Lower leg skin (tissue), 3 donors: ENCODE measurements around the gene PDE6B.
A peak's percentile ranks its signal among the peaks of the same experiment; 100 is the strongest.

Source experiments
- POLR2A ChIP-seq, 2 donors: fragments of 450-650 bp; IDR thresholded peaks; one replicate each; pipeline ENCODE4 v1.6.1; 2016 to 2017; ENCODE audit warnings: antibody characterized with exemption in 2 of 2, mild to moderate bottlenecking in 1 of 2, moderate library complexity in 1 of 2
- TF ChIP-seq, protein P1 (sequence below), 3 donors: fragments of 450-650 bp; IDR thresholded peaks; one replicate each; pipeline ENCODE4 v1.5.1; 2016; ENCODE audit warnings: antibody characterized with exemption in 3 of 3, mild to moderate bottlenecking in 3 of 3, moderate library complexity in 2 of 3

DNA sequence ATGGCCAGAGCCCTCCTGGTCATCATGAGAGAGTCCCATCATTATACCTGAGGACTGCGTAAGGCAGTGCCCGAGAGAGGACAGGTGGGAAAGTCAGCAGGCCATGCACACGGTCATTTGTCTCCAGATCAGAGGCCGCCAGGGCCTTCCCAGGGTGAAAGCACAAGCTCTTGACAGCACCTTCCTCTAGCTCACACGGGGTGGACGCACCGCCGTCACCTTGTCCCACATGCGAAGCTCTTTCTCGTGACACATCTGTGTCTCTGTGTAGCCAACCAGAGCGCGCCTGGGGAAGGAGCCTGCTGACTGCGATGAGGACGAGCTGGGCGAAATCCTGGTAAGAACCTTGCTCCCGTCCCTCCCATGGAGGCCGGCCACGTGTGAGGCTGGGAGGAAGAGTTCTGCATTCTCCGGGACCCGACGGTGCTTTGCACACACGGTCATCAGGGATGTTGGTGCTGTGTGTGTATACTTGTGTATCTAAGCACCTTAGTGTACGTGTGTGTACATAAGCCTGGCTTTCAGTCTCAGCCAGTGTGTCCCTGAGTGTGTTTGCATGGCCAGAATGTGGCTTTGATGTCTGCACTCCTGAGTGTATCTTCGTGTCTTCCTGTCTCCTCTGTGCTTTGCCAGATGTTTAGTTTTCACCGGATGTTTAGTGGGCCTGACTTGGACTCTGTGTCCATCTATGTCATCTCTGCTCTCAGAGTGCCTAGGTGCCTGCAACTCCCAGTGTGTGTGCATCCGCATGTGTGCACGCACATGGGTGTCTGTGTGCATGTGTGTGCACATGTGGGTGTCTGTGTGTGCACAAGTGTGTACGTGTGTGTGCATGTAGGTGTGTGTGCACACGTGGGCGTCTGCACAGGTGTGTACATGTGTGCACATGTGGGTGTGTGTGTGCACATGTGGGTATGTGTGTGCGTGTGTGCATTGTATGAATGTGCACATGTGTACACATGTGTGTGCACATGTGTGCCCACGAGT is 33.6 kb downstream of the PDE6B start:
- no peak for TF ChIP-seq POLR2A (IDR thresholded peaks at IDR 0.05)
- TF ChIP-seq, protein P1, sequence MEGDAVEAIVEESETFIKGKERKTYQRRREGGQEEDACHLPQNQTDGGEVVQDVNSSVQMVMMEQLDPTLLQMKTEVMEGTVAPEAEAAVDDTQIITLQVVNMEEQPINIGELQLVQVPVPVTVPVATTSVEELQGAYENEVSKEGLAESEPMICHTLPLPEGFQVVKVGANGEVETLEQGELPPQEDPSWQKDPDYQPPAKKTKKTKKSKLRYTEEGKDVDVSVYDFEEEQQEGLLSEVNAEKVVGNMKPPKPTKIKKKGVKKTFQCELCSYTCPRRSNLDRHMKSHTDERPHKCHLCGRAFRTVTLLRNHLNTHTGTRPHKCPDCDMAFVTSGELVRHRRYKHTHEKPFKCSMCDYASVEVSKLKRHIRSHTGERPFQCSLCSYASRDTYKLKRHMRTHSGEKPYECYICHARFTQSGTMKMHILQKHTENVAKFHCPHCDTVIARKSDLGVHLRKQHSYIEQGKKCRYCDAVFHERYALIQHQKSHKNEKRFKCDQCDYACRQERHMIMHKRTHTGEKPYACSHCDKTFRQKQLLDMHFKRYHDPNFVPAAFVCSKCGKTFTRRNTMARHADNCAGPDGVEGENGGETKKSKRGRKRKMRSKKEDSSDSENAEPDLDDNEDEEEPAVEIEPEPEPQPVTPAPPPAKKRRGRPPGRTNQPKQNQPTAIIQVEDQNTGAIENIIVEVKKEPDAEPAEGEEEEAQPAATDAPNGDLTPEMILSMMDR (IDR thresholded peaks at IDR 0.05): peak in 1 of 3 donors; percentile 8
